NCI-H2107 treated with DMSO at 0.1 percent for 48 hours (cell line): ENCODE measurements around the gene WBP2NL.

Source experiments
- DNase-seq: peaks from one replicate; lab custom pipeline; 2025; ENCODE audit not compliant: unreplicated experiment; lab: John Stamatoyannopoulos, UW

WBP2NL gene

GRCh38 chr22:41978732-41979131 is 19.9 kb upstream of the WBP2NL start:
- DNase-seq, result no peak

GRCh38 chr22:41979423-41980250 is 19.0 kb upstream of the WBP2NL start:
- DNase-seq, result no peak

GRCh38 chr22:41982865-41983264 is 15.7 kb upstream of the WBP2NL start:
- no peak for DNase-seq

- DNase-seq, result no peak
Observed at GRCh38 chr22:41983513-41984405, 14.8 kb upstream of the WBP2NL start.

- no peak for DNase-seq
Observed at GRCh38 chr22:41987276-41987675, 11.3 kb upstream of the WBP2NL start.

GRCh38 chr22:41989246-41989645 is 9.3 kb upstream of the WBP2NL start:
- no peak for DNase-seq

GRCh38 chr22:41991111-41991510 is 7.5 kb upstream of the WBP2NL start:
- no peak for DNase-seq

- DNase-seq, result no peak
Observed at GRCh38 chr22:41992496-41992895, 6.1 kb upstream of the WBP2NL start.

GRCh38 chr22:41995211-41995610 is 3.4 kb upstream of the WBP2NL start:
- no peak for DNase-seq

- no peak for DNase-seq
Observed at GRCh38 chr22:41996826-41997225, 1.8 kb upstream of the WBP2NL start.

GRCh38 chr22:42000466-42000865 is 1.9 kb downstream of the WBP2NL start:
- no peak for DNase-seq

- no peak for DNase-seq
Observed at GRCh38 chr22:42001121-42001520, 2.5 kb downstream of the WBP2NL start.

- no peak for DNase-seq
Observed at GRCh38 chr22:42001706-42002105, 3.1 kb downstream of the WBP2NL start.

GRCh38 chr22:42007922-42008321 is 9.3 kb downstream of the WBP2NL start:
- no peak for DNase-seq

- no peak for DNase-seq
Observed at GRCh38 chr22:42010778-42011177, 12.2 kb downstream of the WBP2NL start.

GRCh38 chr22:42013385-42013784 is 14.8 kb downstream of the WBP2NL start:
- DNase-seq, result no peak

GRCh38 chr22:42016111-42016510 is 17.5 kb downstream of the WBP2NL start:
- DNase-seq, result no peak

- no peak for DNase-seq
Observed at GRCh38 chr22:42018224-42018623, 19.6 kb downstream of the WBP2NL start.

GRCh38 chr22:42021571-42021970 is 23.0 kb downstream of the WBP2NL start:
- DNase-seq, result no peak

- no peak for DNase-seq
Observed at GRCh38 chr22:42022162-42022847, 23.7 kb downstream of the WBP2NL start.

GRCh38 chr22:42025421-42025820 is 26.8 kb downstream of the WBP2NL start:
- DNase-seq, result no peak
